ENCODE measurements around the gene RASGRP3.

The RASGRP3 gene

DNA sequence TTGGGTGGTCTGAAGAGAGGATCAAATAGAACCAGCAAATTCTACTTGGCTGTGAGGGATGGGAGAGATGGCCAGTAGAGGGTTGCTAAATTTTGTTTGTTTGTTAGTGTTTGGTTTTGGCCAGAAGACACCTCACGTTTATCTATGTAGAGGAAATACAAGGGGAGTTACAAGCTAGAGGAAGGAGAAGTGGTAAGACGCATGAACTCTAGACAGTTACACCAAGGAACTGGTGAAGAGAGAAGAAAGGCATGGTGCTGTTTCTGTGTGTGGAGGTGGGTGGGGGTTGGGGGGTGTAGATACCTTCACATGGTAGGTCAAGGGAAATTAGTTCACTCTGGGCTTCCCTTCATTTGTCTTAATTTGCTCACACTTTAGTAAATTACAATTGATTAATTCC is 25.6 kb downstream of the RASGRP3 start:
- no peaks in the 10 kb centered on the region for H3K4me1 ChIP-seq (ENCODE audit: insufficient read depth, insufficient read length)
- no peak overlapping the region for H3K4me3 ChIP-seq (ENCODE audit: insufficient read length, low read depth)
- H3K36me3 ChIP-seq (ENCODE audit: insufficient read depth, insufficient read length, low read length), result no peaks in the 10 kb centered on the region
- no peak for DNase-seq (ENCODE audit: low read depth, low spot score)
- TF ChIP-seq ZNF274 (IDR thresholded peaks at IDR 0.05; ENCODE audit: low read depth, low read length) (no peak), SUZ12 (IDR thresholded peaks at IDR 0.05; ENCODE audit: extremely low read depth, insufficient read depth, insufficient read length) (no peak)
- no peaks in the 10 kb centered on the region for H3K9me3 ChIP-seq (ENCODE audit: insufficient read depth, low read length)
- H3K27me3 ChIP-seq (ENCODE audit: insufficient read depth, insufficient read length), result no peaks in the 10 kb centered on the region
- no peak overlapping the region for H3K9ac ChIP-seq (ENCODE audit: insufficient read length, low read depth)

DNA sequence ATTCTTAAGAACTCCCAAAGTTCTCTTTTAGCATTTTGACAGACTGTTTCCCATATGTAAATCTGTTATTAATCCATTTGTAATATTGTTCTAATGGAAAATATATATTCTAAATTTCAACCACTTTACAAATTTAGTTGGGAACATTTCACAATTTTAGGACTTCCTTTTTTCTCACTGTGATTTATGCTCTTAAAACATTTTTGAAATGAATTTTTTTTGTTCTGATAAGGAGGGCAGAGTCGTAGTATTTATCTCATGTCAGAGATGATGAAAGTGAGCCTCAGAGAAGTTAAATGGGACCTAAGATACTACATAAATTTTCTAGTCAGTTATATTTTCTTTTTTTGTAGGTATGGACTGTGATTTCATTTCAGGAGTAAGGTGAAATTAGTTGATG is 26.6 kb downstream of the RASGRP3 start:
- Histone ChIP-seq H3K9me3 (ENCODE audit: insufficient read depth, low read length) (no peaks in the 10 kb centered on the region), H3K4me1 (ENCODE audit: insufficient read depth, insufficient read length) (no peaks in the 10 kb centered on the region), H3K9ac (ENCODE audit: insufficient read length, low read depth) (no peak overlapping the region), H3K36me3 (ENCODE audit: insufficient read depth, insufficient read length, low read length) (no peaks in the 10 kb centered on the region), H3K4me3 (ENCODE audit: insufficient read length, low read depth) (no peak overlapping the region), H3K27me3 (ENCODE audit: insufficient read depth, insufficient read length) (no peaks in the 10 kb centered on the region)
- TF ChIP-seq YY1 (IDR thresholded peaks at IDR 0.05; ENCODE audit: insufficient read depth, insufficient read length) (no peak), SUZ12 (IDR thresholded peaks at IDR 0.05; ENCODE audit: extremely low read depth, insufficient read depth, insufficient read length) (no peak), ZNF274 (IDR thresholded peaks at IDR 0.05; ENCODE audit: low read depth, low read length) (no peak)
- DNase-seq (ENCODE audit: low read depth, low spot score), result no peak

DNA sequence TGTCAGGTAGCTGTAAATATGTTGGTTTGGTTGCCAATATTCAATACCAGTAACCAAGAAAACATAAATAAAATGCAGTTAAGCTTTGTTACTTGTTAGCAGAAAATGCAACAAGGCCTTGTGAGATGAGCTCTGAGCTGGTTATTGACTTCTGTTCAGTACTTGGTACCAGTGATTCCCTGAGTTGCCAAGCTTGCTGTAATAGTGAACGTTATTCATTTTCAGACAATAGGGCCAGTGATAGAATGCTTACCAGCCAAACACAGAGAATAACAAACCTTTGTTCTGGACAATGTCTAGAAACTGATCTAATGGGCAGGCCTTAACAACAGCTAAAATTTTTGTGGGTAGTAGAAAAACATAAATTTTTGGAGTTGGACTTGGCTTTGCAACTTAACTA is 29.5 kb downstream of the RASGRP3 start:
- no peak for TF ChIP-seq YY1 (IDR thresholded peaks at IDR 0.05; ENCODE audit: insufficient read depth, insufficient read length)
- TF ChIP-seq ZNF274 (IDR thresholded peaks at IDR 0.05; ENCODE audit: low read depth, low read length), result no peak
- no peak for TF ChIP-seq SUZ12 (IDR thresholded peaks at IDR 0.05; ENCODE audit: extremely low read depth, insufficient read depth, insufficient read length)
- Histone ChIP-seq H3K27me3 (ENCODE audit: insufficient read depth, insufficient read length) (no peaks in the 10 kb centered on the region), H3K36me3 (ENCODE audit: insufficient read depth, insufficient read length, low read length) (no peaks in the 10 kb centered on the region), H3K9ac (ENCODE audit: insufficient read length, low read depth) (no peak overlapping the region), H3K4me3 (ENCODE audit: insufficient read length, low read depth) (no peak overlapping the region), H3K9me3 (ENCODE audit: insufficient read depth, low read length) (no peaks in the 10 kb centered on the region), H3K4me1 (ENCODE audit: insufficient read depth, insufficient read length) (no peaks in the 10 kb centered on the region)
- DNase-seq (ENCODE audit: low read depth, low spot score), result no peak

DNA sequence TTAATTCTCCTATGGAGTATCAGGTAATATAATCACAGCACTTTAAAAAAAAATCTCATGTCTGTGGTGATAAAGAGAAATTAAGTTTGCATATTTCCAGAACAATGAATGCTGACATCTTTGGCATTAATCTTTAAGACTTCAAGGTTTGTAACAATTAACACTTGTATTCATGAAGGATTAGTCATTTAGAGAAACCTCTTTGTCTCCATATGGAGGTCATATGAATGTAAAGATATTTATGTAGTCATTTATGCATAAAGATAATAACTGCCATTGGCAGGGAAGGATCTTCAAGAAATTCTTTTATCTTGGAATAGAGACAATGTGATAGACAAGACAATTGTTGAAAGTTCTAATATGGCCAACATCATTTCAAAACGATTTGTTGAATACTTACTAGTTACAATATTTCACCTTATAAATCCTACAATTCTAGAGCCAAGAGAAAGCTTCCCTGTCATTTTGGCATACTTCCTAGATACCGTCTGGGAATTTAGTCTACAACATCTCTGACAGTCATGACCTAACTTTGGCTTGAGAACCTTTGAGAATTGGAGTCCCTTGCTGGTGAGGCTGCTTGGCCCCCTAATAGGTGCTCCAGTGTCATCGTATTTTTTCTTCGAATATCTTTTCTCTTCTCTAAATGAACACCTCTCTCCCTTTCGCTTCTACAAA is 33.6 kb downstream of the RASGRP3 start:
- H3K36me3 ChIP-seq (ENCODE audit: insufficient read depth, insufficient read length, low read length), result no peaks in the 10 kb centered on the region

DNA sequence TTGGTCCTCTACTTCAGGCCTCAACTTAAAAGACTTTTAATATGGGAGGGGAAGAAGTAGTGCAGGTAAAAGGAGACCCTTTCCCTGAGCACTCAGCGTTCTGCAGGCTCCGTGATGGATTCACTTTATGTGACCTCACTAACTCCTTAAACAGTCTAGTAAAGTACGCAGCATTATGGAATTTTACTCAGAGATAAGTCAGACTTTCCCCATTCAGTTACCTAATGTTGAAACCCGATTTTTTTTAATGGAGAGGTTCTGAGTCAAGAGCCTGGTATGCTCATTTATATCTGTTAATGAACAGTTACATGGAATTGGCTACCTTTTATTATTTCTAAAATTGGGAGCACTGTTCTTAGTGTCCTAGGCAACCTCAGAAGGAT is 34.1 kb downstream of the RASGRP3 start:
- Histone ChIP-seq H3K27me3 (ENCODE audit: insufficient read depth, insufficient read length) (no peaks in the 10 kb centered on the region), H3K9ac (ENCODE audit: insufficient read length, low read depth) (no peak overlapping the region), H3K36me3 (ENCODE audit: insufficient read depth, insufficient read length, low read length) (no peaks in the 10 kb centered on the region), H3K9me3 (ENCODE audit: insufficient read depth, low read length) (no peaks in the 10 kb centered on the region), H3K4me3 (ENCODE audit: insufficient read length, low read depth) (no peak overlapping the region), H3K4me1 (ENCODE audit: insufficient read depth, insufficient read length) (no peaks in the 10 kb centered on the region)
- DNase-seq (ENCODE audit: low read depth, low spot score), result no peak
- TF ChIP-seq ZNF274 (IDR thresholded peaks at IDR 0.05; ENCODE audit: low read depth, low read length), result no peak
- TF ChIP-seq SUZ12 (IDR thresholded peaks at IDR 0.05; ENCODE audit: extremely low read depth, insufficient read depth, insufficient read length), result no peak
- TF ChIP-seq YY1 (IDR thresholded peaks at IDR 0.05; ENCODE audit: insufficient read depth, insufficient read length), result no peak

More for the DNA sequence above, 33.6 kb downstream of the RASGRP3 start:
- no peak for DNase-seq (ENCODE audit: low read depth, low spot score)
- Histone ChIP-seq H3K9me3 (ENCODE audit: insufficient read depth, low read length) (no peaks in the 10 kb centered on the region), H3K4me1 (ENCODE audit: insufficient read depth, insufficient read length) (no peaks in the 10 kb centered on the region), H3K27me3 (ENCODE audit: insufficient read depth, insufficient read length) (no peaks in the 10 kb centered on the region), H3K9ac (ENCODE audit: insufficient read length, low read depth) (no peak overlapping the region), H3K4me3 (ENCODE audit: insufficient read length, low read depth) (no peak overlapping the region)
- TF ChIP-seq YY1 (IDR thresholded peaks at IDR 0.05; ENCODE audit: insufficient read depth, insufficient read length), result no peak
- no peak for TF ChIP-seq ZNF274 (IDR thresholded peaks at IDR 0.05; ENCODE audit: low read depth, low read length)
- no peak for TF ChIP-seq SUZ12 (IDR thresholded peaks at IDR 0.05; ENCODE audit: extremely low read depth, insufficient read depth, insufficient read length)

DNA sequence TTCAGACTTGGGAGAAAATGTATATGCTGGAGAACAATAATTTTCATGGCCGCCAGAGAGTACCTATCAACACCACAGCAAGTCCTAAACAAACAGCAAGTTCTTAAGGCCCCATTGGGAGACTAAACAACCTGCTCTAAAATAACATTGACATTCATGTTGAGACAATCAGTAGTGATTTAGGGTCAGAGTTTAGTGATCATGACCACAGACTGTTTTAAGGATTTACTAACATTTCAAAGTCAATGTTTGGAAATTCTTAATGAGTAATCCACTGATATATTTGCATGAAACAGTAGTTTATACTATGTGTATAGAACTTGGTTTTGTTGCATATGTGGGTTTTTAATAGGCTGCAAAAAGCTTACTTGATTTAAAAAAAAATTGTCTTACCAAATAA is 34.7 kb downstream of the RASGRP3 start:
- Histone ChIP-seq H3K27me3 (ENCODE audit: insufficient read depth, insufficient read length) (no peaks in the 10 kb centered on the region), H3K9ac (ENCODE audit: insufficient read length, low read depth) (no peak overlapping the region), H3K9me3 (ENCODE audit: insufficient read depth, low read length) (no peaks in the 10 kb centered on the region), H3K4me3 (ENCODE audit: insufficient read length, low read depth) (no peak overlapping the region), H3K36me3 (ENCODE audit: insufficient read depth, insufficient read length, low read length) (no peaks in the 10 kb centered on the region), H3K4me1 (ENCODE audit: insufficient read depth, insufficient read length) (no peaks in the 10 kb centered on the region)
- TF ChIP-seq ZNF274 (IDR thresholded peaks at IDR 0.05; ENCODE audit: low read depth, low read length), result no peak
- no peak for TF ChIP-seq SUZ12 (IDR thresholded peaks at IDR 0.05; ENCODE audit: extremely low read depth, insufficient read depth, insufficient read length)
- TF ChIP-seq YY1 (IDR thresholded peaks at IDR 0.05; ENCODE audit: insufficient read depth, insufficient read length), result no peak
- no peak for DNase-seq (ENCODE audit: low read depth, low spot score)

DNA sequence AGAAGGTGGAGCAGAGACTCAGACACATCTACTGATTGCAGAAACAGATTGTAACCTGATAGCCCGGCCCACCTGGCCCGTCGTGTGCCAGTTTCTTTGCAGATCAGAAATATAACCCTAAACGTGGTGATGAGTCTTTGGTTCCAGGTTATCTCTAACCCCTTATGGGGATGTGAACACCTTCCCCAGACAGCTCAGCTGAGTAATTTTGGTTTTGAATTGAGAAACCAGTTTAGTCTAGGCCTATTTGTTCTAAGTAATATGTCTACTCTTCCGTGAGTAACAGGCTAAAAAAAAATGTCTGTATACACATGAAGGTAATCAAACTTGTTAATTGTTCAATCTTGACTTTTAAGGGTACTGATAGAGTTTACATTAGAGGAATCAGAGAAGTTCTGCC is 35.7 kb downstream of the RASGRP3 start:
- DNase-seq (ENCODE audit: low read depth, low spot score), result no peak
- no peaks in the 10 kb centered on the region for H3K36me3 ChIP-seq (ENCODE audit: insufficient read depth, insufficient read length, low read length)
- H3K9me3 ChIP-seq (ENCODE audit: insufficient read depth, low read length), result no peaks in the 10 kb centered on the region
- no peaks in the 10 kb centered on the region for H3K4me1 ChIP-seq (ENCODE audit: insufficient read depth, insufficient read length)
- no peaks in the 10 kb centered on the region for H3K27me3 ChIP-seq (ENCODE audit: insufficient read depth, insufficient read length)
- no peak overlapping the region for H3K4me3 ChIP-seq (ENCODE audit: insufficient read length, low read depth)
- no peak overlapping the region for H3K9ac ChIP-seq (ENCODE audit: insufficient read length, low read depth)
- TF ChIP-seq YY1 (IDR thresholded peaks at IDR 0.05; ENCODE audit: insufficient read depth, insufficient read length) (no peak), ZNF274 (IDR thresholded peaks at IDR 0.05; ENCODE audit: low read depth, low read length) (no peak), SUZ12 (IDR thresholded peaks at IDR 0.05; ENCODE audit: extremely low read depth, insufficient read depth, insufficient read length) (no peak)

Measured in NT2/D1 (cell line).